Measurements from ENCODE around the gene CIB1.

Gene CIB1

GRCh38 chr15:90214553-90215196 lies 19.1 kb downstream of the CIB1 start:
- no peak for DNase-seq (ENCODE audit: low read depth in 2 of 2)

GRCh38 chr15:90213818-90214204 lies 19.9 kb downstream of the CIB1 start:
- DNase-seq (ENCODE audit: low read depth in 2 of 2) = no peak

GRCh38 chr15:90213122-90213817 lies 20.5 kb downstream of the CIB1 start:
- DNase-seq (ENCODE audit: low read depth in 2 of 2) = no peak

- no peak for DNase-seq (ENCODE audit: low read depth in 2 of 2)
Measured at GRCh38 chr15:90212221-90213098, 21.3 kb downstream of the CIB1 start.

GRCh38 chr15:90211440-90212143 lies 22.1 kb downstream of the CIB1 start:
- no peak for DNase-seq (ENCODE audit: low read depth in 2 of 2)

DNA sequence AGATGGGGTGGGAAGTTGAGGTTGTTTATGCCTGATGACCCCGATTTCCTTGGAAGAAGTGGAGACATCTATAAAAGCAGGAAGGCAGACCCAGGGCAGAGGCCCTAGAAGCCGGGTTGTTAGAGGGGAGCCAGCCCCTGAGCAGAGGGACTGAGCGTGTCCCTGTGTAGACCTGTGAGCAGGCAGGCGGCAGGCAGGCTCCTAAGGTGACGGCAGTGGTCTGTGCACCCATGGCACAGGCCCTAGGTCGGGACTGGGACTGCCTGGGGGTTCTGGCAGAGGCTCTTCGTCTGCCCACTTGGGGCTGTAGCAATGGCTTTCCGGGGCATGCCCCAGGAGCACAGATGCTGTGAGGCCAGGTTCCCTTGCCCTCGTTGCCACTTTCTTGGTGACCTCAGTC lies 22.7 kb downstream of the CIB1 start:
- DNase-seq (ENCODE audit: low read depth in 2 of 2) = no peak

GRCh38 chr15:90210593-90210992 lies 23.1 kb downstream of the CIB1 start:
- no peak for DNase-seq (ENCODE audit: low read depth in 2 of 2)

DNA sequence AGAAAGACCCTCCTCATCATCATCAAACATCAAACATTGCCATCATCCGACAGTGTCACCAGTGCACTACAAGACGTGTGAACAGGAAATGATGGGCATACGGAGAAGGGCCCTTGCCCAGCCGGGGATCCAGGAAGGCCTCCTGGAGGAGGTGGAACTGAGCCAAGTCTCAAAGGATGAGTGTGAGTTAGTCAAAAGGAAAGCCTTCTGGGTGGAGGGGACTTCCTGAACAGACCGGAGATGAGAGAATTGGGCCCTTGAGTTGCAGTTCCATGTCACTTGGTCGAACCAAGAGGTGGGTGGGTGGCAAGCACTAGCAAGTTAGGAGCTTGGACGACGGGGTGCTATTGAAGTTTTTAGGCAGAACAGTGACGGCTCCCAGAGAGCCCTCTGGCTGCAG lies 24.1 kb downstream of the CIB1 start:
- DNase-seq (ENCODE audit: low read depth in 2 of 2) = no peak

- no peak for DNase-seq (ENCODE audit: low read depth in 2 of 2)
Measured at GRCh38 chr15:90208356-90208755, 25.4 kb downstream of the CIB1 start.

DNA sequence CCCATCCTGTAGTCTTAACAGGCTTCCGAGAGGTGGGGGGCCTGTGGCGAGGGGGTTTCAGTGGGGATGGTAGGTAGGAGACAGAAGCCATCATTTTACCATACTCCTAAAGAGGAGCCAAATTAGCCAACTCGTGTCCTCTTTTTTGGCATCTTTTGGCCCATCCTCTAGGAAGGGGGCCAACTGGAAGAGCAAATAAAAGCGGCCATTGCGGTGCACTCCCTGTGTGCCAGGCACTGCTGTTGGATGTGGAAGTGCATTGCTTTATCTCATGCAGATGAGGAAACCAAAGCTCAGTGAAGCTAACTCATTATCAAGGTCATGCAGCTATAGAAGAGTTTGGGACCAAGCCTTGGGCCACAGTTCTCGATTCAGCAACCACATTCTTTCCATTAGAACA lies 26.5 kb downstream of the CIB1 start:
- DNase-seq (ENCODE audit: low read depth in 2 of 2) = no peak

DNA sequence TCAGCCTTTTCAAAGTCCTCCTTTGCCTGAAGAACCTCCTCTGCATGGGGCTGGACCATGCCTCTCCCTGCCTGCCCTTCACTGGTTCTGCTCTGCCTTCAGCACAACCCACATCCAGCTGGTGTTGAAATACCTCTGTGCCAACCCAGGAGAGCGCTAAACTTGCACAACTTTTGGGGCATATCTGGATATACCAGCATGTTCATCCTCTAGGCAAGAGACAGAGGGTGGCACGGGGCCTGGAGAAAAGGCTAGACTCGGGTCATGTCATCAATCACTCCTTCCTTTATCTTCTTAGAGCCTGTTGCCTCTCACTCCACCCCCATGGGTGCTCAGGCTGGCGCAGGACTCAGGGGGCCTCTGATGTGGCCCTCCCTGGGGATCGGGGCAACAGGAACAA lies 27.9 kb downstream of the CIB1 start:
- DNase-seq (ENCODE audit: low read depth in 2 of 2) = no peak

GRCh38 chr15:90205050-90205848 lies 28.5 kb downstream of the CIB1 start:
- DNase-seq (ENCODE audit: low read depth in 2 of 2) = no peak

DNA sequence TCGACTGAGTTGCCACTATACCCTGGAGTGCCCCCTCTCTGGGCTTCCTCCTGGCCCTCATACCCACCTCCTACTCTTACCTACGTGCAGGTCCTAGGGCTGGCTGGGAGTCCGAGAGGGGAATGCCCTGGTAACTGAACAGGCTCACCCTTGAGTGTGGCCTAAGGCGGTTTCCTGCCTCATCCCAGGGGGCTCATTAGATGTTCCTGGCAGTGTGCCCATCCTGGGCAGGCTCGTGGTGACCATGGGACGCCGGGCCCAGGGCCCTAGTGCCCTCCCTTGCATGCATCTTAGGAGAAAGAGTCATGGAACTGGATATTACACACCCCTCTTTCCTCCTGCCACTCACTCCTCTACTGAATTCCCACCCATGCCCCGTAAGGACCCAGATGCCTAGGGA lies 29.8 kb downstream of the CIB1 start:
- no peak for DNase-seq (ENCODE audit: low read depth in 2 of 2)

DNA sequence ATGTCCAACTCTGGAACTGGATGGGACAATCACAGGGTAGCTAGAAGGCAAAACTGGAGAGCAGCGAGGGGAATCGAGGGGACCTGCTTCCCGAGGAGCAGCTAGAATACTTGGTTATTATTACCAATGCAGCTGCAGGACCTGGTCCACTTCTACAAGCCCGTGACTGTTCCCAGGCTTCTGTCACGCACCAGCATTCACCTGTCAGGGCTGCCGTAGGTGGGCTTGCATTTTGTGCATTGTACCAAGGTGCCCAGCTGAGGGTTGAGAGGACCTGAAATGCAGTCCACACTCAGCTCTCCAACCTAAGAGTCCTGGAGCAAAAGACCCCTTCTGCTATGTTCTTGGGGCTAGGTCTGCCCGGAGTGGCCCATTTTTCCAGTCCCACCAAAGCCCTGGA lies 30.3 kb downstream of the CIB1 start:
- DNase-seq (ENCODE audit: low read depth in 2 of 2) = no peak

DNA sequence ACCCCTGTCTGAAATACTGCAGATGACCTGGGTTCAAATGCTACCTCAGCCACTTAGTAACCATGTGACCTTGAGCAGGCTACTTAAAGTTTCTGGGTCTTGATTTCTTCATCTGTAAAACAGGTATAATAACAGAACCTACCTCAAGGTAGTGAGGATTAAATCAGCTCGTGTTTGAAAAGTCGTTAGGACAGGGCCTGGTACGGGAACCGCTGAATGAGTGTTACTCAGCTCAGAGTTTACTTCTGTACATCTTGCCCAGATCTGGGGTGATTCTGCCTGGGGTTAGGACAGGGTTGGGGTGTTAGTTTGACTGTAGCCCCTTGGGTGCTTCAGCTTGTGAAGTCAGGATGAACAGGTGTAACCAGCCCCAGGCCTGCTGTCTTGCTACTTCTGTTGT lies 30.8 kb downstream of the CIB1 start:
- no peak for DNase-seq (ENCODE audit: low read depth in 2 of 2)

- DNase-seq (ENCODE audit: low read depth in 2 of 2) = no peak
Measured at GRCh38 chr15:90201944-90202375, 31.8 kb downstream of the CIB1 start.

DNA sequence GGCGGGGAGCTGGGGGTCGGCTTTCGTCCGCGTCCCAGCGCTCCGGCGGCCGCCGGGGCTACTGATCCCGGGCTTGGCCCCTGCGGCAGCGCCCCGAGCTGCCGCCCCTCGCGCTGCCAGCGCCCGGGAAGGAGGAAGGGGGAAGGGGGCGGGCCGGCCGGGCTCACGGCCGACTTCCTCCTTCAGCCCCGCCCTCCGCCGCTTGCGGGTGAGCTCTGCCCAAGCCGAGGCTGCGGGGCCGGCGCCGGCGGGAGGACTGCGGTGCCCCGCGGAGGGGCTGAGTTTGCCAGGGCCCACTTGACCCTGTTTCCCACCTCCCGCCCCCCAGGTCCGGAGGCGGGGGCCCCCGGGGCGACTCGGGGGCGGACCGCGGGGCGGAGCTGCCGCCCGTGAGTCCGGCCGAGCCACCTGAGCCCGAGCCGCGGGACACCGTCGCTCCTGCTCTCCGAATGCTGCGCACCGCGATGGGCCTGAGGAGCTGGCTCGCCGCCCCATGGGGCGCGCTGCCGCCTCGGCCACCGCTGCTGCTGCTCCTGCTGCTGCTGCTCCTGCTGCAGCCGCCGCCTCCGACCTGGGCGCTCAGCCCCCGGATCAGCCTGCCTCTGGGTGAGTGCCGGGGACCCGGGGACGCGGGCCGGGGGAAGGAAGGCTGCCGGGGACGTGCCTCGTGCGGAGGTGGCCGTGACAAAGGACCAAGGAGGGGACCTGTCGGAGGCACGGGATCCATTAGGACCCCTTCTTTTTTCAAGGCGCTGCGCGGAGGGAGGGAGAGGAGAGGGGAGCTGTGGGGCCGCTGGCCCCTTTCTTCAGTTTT lies 32.4 kb downstream of the CIB1 start, which contains the start of gene SEMA4B:
Gene SEMA4B (plus strand): TSS at position 201 of the 814 bp plus-strand sequence. CDS start 249 bp downstream, at position 450.
- peak; percentile 27 to 52 for DNase-seq (ENCODE audit: low read depth in 2 of 2)

- no peak for DNase-seq (ENCODE audit: low read depth in 2 of 2)
Measured at GRCh38 chr15:90200534-90201129, 33.1 kb downstream of the CIB1 start.

GRCh38 chr15:90194655-90195054 lies 39.1 kb downstream of the CIB1 start:
- DNase-seq (ENCODE audit: low read depth in 2 of 2) = no peak
